ENCODE data around the gene FRAS1.

DNA sequence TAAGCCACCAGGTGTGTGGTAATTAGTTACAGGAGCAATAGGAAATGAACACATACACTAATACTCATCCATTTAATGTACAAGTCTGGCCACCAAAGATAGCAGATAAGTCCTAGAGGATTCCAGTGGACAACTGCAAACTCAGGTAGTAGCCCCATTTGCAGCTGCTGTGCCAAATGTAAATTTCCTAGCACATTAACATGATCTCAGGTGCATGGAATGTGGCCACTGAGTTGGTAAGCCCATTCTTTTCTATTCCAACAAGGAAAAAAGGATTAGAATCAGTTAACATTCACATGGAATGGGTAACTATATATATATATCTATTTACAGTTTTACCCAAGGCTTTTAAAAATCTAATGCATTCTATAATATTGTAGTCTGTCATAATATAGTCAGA, 23.3 kb upstream of the FRAS1 start:
- TF ChIP-seq, protein P1, sequence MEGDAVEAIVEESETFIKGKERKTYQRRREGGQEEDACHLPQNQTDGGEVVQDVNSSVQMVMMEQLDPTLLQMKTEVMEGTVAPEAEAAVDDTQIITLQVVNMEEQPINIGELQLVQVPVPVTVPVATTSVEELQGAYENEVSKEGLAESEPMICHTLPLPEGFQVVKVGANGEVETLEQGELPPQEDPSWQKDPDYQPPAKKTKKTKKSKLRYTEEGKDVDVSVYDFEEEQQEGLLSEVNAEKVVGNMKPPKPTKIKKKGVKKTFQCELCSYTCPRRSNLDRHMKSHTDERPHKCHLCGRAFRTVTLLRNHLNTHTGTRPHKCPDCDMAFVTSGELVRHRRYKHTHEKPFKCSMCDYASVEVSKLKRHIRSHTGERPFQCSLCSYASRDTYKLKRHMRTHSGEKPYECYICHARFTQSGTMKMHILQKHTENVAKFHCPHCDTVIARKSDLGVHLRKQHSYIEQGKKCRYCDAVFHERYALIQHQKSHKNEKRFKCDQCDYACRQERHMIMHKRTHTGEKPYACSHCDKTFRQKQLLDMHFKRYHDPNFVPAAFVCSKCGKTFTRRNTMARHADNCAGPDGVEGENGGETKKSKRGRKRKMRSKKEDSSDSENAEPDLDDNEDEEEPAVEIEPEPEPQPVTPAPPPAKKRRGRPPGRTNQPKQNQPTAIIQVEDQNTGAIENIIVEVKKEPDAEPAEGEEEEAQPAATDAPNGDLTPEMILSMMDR (IDR thresholded peaks at IDR 0.05) = no peak
- TF ChIP-seq POLR2A (IDR thresholded peaks at IDR 0.05) = no peak
- no peak for TF ChIP-seq POLR2AphosphoS5 (IDR thresholded peaks at IDR 0.05)
- TF ChIP-seq EP300 (IDR thresholded peaks at IDR 0.05) = no peak
